Activated CD8-positive, alpha-beta memory T cell treated with anti-CD3 and anti-CD28 coated beads for 4 hours (primary cell): ENCODE data around the gene DCST1.

ENCODE experiments used
- DNase-seq, 2 donors: peaks; one replicate each; pipeline ENCODE4 v3.0.0-alpha.2; 2020; ENCODE audit warnings: low read depth in 2 of 2

Gene DCST1

DNA sequence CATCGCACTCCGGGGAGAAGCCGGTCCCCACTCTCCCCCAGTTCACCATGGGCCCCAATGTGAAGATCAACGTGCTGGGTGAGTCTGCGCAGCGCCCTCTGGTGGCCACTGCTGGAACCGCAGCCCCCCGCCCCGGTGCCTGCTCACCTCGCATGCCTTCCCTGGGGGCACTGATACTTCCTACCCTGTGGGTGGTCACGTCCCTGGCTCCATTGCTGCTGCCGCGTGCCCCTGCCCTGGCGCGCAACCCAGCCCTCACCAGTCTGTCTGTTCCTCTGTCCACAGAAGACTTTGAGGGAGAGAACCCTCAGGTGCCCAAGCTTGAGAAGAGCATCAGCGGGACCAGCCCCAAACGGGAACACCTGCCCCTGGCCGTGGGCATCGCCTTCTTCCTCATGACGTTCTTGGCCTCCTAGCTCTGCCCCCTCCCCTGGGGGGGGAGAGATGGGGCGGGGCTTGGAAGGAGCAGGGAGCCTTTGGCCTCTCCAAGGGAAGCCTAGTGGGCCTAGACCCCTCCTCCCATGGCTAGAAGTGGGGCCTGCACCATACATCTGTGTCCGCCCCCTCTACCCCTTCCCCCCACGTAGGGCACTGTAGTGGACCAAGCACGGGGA, 52.6 kb downstream of the DCST1 start:
- DNase-seq: peak; percentile 52

DNA sequence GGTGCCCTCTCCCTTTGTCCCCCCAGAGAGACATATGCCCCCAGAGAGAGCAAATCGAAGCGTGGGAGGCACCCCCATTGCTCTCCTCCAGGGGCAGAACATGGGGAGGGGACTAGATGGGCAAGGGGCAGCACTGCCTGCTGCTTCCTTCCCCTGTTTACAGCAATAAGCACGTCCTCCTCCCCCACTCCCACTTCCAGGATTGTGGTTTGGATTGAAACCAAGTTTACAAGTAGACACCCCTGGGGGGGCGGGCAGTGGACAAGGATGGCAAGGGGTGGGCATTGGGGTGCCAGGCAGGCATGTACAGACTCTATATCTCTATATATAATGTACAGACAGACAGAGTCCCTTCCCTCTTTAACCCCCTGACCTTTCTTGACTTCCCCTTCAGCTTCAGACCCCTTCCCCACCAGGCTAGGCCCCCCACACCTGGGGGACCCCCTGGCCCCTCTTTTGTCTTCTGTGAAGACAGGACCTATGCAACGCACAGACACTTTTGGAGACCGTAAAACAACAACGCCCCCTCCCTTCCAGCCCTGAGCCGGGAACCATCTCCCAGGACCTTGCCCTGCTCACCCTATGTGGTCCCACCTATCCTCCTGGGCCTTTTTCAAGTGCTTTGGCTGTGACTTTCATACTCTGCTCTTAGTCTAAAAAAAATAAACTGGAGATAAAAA, 53.4 kb downstream of the DCST1 start:
- no peak for DNase-seq

DNA sequence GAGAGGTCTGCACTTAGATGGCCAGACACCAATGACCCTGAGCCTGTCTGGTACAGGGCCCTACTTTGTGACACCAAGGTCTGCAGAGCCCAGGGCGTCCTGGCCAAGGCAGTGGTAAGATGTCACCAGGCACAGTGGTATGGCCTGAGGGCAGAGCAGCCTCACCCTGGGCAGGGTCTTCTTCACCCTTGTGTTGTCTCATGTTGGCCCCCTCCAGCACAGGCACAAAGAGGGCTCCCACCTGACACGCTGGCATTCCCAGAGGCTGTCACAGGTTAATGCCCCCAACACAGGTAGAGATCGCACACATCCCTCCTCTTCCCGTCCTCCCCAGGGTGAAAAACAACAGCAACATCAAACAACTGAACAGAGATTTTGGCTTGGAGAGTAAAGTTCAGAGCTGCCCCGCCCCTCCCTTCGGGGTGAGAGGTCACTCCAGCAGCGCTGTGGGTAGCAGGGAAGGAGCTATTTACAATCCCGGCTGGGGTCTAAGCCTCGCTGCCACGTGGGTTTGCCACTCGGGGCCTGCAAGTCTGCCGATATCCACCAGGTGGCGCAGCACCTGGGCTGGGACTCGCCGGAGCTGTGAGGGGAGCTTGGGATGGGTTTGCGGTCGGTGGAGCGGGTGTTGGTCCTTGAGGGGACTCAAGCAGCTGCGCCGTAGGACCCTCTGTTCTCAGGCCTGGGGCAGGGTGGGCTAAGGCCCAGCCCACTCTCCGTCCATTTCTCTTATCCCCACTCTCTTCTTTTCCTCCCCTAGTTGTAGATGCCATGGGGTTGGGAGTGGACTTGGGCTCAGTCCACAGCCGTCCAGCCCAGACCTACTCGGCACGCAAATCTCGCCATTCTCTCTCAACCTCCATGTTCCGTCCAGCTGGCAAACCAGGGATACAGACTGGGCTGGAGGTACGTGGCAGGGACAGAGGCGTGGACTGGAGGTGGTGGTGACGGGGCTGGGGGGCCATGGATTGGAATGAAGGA, 57.7 kb downstream of the DCST1 start:
- DNase-seq: peak; percentile 60 to 61

DNA sequence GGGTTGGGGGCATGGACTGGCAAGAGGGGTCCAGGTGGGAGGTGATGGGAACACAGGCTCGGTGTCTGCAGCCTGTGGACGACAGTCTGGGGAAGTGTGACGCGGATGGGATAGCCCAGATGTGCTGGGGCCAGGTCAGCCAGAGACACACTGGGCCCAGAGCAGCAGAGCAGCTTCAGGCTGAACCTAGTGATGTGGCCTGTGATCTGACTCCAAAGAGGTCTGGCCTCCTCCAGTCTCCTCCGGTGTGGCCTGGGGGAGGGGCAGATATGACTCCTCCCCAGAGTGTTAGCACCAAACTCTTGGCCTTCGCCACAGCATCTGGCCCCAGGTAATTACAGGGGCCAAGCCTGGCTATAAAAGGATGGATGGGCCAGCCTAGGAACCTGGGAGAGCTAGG, 58.5 kb downstream of the DCST1 start:
- DNase-seq: no peak

DNA sequence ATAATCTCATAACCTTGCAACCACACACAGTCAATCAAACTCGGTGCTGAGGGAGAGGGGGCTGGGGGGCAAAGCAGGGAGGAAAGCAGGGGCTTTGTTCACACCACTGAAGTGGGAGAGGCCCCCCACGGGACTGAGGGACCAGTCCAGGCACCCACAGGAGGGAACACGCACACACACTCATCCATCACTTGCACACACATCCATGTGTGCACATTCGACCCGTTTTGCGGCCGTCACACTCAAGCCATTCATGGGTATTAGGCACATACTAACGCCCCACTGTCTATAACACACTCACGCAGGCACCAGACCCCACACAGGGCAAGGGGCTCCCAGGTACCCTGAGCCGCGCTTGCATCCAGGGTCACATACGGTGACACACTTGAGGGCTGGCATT, 59.0 kb downstream of the DCST1 start:
- no peak for DNase-seq

DNA sequence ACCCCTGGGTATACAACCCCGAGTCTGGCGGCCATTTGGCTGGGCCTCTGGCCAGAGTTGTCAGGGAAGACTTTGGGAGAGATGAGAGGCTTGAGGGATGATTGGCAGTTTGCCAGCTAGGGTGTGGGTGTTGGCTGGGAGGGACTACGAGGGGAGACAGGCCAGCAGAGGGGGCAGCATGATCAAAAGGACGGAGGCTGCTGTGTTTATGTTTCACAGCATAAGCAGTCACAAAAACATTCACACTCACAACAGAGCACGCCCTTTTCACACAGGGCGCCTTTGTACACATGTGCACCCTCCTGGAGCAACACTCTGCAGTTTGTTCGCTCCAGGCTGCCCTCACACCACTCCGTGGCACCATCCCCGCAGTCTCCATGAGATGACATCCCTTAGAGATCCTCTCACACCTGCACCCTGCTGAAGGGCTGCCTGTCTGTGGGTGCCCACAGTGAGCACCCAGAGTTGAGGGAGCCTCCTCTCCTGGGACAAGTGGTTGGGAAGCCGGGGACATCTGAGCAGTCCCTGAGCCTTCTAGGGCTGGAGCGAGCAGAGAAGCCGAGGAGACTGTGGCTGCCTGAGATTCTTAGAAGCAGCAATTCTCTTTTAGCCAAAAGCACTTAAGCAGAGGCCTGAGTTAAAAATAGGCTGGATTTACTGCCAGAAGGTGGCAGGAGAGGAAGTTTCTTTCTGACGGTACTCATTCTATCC, 60.4 kb downstream of the DCST1 start:
- DNase-seq: no peak

DNA sequence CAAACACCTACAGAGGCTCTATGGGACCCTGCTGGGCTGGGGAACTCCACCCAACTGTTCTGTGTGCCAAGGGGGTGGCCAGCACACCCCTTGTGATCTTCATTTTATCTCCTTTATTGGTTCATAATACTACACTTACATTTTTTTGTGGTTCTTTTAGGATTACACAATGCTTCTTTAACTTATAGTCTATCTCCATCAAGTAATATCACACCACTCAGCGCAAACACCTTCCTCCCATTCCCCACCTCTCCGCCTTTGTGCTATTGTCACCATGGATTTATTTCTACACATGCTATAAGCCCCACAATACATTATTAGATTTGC, 61.0 kb downstream of the DCST1 start:
- no peak for DNase-seq

DNA sequence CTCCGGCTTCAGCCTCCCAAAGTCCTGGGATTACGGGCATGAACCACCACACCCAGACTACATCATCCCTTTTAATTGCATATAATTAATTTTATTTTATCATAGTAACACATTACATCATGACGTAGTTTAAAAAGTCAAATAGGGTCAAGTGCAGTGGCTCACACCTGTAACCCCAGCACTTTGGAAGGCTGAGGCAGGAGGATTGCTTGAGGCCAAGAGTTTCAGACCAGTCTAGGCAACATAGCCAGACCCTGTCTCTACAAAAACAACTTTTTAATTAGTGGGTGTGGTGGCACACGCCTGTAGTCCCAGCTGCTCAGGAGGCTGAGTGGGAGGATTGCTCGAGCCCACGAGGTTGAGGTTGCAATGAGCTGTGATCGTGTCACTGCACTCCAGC, 65.7 kb downstream of the DCST1 start:
- no peak for DNase-seq
